Measurements from ENCODE around the gene SIK2.

- TF ChIP-seq EP300 (IDR thresholded peaks at IDR 0.05; ENCODE audit: borderline replicate concordance): no peak
- TF ChIP-seq USF1 (IDR thresholded peaks at IDR 0.05): no peak
- no peak for TF ChIP-seq TAF1 (IDR thresholded peaks at IDR 0.05; ENCODE audit: low read depth)
- TF ChIP-seq MAX (IDR thresholded peaks at IDR 0.05): no peak
- no peak for TF ChIP-seq NFIC (IDR thresholded peaks at IDR 0.05)
- no peak for TF ChIP-seq TCF12 (IDR thresholded peaks at IDR 0.05; ENCODE audit: low read depth)
- no peak for TF ChIP-seq FOXM1 (IDR thresholded peaks at IDR 0.05; ENCODE audit: borderline replicate concordance, low read depth)
- TF ChIP-seq REST (IDR thresholded peaks at IDR 0.05; ENCODE audit: low read depth): no peak
- no peak for TF ChIP-seq CEBPB (IDR thresholded peaks at IDR 0.05)
- TF ChIP-seq EGR1 (IDR thresholded peaks at IDR 0.05): no peak
- TF ChIP-seq YY1 (IDR thresholded peaks at IDR 0.05; ENCODE audit: low read depth): no peak
- no peak for TF ChIP-seq RAD21 (IDR thresholded peaks at IDR 0.05; ENCODE audit: low read depth)
These were observed 129.6 kb downstream of the SIK2 start for GRCh38 chr11:111731821-111732220.

Data from Ishikawa (cell line).